ENCODE measurements around the gene KLHL29. TPM values are rescaled to one million over a fixed set of nuclear protein-coding genes. Genes with fewer than 3 reads are reported as not detected.

The KLHL29 gene
- total RNA-seq, 1 donor from 2014 or later = 8.4 TPM

GRCh38 chr2:23616630-23617029 lies 231.7 kb downstream of the KLHL29 start:
- DNase-seq = no peak

DNA sequence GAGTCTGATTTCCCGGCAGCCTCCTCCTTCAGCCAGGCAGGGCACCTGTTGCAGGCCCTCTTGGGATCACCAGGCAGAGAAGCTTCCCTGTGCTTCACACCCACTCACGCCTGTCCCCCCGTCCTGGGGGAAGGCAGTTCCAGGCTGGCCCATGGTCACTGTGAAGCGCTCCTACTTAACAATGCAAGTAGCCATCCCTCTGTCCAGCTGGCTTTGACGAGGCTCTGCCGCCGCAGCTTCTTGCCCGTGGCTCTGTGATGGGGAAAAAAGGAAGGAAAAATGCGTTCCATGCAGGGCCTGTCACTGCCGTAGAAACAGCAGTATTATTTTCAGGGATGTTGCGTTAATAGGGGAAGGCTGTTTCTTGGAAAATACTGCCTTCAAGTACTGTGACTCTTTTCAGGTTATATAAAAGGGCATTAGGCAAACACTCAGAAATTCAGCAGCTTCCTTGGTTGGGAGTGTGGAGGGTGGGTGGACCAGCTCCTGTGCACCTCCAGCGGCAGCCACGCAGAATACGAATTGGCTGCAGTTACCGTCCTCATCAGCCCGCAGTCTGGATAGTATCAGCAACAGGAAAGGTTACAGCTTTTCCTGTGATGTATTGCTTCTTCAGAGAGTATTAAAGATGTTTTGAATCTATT lies 232.3 kb downstream of the KLHL29 start:
- peak; percentile 93 for DNase-seq

- DNase-seq = peak; percentile 81
These were observed 232.8 kb downstream of the KLHL29 start for GRCh38 chr2:23617811-23618215.

GRCh38 chr2:23618265-23618664 lies 233.3 kb downstream of the KLHL29 start:
- no peak for DNase-seq

GRCh38 chr2:23618794-23619530 lies 234.0 kb downstream of the KLHL29 start:
- DNase-seq = peak; percentile 59

DNA sequence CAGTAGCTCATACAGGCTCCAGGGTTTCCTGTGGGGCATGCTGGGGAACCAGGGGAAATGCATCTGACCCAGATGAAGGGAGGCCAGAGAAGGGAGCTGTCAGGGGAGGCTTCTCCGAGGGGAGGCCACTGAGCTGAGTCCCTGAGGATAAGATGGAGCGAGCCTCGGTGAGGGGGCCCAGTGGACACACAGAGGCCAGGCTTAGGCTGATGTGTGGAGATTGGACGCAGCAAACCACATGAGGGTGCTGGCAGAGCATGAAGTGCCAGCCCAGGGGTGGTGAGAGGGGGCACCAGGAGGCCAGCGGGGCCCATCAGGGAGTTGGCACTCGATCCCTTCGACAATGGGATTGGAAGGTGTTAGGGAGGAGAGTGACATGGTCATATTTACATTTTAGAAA lies 235.0 kb downstream of the KLHL29 start:
- no peak for DNase-seq

GRCh38 chr2:23620841-23621341 lies 235.9 kb downstream of the KLHL29 start:
- peak; percentile 92 for DNase-seq

- DNase-seq = no peak
These were observed 236.6 kb downstream of the KLHL29 start for GRCh38 chr2:23621616-23622015.

- DNase-seq = no peak
These were observed 237.5 kb downstream of the KLHL29 start for GRCh38 chr2:23622466-23622865.

GRCh38 chr2:23622966-23623675 lies 238.1 kb downstream of the KLHL29 start:
- peak; percentile 48 for DNase-seq

DNA sequence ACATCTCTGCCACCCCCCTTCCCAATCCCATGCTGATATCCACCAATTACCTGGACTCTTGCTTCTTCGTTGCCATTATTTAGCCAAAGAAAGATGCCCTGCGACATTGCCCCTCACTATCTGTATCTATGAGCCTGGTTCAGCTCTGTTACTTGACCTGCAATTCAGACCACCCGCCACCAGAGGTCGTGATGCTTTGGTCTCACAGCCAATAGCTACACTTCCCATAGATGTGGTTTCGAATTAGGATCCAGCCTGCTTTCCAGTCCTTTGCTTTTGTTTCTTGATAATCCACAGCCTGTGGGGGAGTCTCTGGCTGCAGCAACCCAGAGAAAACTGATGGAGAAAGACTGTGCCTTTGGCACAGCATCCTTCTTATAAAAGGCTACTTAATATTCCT lies 239.4 kb downstream of the KLHL29 start:
- no peak for DNase-seq

DNA sequence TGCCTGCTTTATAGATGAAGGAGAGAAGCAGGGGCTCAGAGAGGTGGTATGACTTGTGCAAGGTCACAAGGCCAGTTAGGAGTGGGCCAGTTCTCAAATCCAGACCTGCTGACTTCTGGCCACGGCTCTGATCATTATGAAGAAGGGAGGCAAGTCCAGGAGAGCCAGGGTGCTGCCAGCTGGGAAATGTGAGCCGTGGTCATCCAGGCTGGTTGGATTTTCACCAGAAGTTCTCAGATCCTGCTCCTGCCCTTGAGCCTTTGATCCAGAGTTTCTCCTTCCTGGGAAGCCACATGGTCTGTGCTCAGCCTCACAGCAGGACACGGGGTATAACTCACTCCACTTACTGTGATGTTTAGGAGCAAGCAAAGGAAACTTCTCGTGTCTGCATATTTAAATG lies 239.9 kb downstream of the KLHL29 start:
- peak; percentile 37 for DNase-seq

DNA sequence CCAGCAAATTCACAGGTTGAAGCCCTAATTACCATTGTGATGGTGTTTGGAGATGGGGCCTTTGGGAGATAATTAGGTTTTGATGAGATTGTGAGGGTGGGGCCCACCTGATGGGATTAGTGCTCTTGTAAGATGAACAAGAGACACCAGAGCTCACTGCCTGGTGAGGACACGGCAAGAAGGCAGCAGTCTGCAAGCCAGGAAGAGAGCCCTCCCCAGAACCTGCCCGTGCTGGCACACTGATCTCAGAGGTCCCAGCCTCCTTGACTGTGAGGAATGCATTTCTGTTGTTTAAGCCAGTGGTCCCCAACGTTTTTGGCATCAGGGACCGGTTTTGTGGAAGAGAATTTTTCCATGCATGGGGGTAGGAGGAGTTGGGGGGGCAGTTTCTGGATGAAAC lies 240.7 kb downstream of the KLHL29 start:
- no peak for DNase-seq

DNA sequence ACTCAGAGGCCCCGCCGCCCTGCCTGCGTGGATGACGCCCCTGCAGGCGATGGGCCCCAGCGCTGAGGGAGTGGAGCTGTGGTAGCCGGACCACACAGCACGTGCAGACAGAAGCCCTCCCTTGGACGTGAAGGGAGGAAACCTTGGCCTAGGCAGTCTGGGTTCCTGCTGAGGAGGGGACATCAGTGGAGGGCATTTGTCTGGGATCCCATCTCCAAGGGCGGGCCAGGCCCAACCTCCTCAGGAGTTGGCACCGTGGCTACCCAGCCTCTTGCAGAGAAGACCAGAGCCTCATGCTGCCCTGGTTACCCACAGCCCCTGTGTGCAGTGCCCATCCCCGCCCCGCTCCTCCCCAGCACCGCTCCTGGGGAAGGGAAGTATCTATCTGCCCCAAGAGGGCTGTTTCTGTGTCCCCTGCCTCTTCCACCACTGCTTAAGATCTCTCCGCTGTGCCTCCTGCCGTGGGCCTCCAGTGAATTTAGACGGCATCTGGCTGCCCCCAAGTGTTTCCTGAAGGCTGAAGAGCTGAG lies 241.8 kb downstream of the KLHL29 start:
- peak; percentile 25 for DNase-seq

GRCh38 chr2:23627236-23628009 lies 242.4 kb downstream of the KLHL29 start:
- no peak for DNase-seq

DNA sequence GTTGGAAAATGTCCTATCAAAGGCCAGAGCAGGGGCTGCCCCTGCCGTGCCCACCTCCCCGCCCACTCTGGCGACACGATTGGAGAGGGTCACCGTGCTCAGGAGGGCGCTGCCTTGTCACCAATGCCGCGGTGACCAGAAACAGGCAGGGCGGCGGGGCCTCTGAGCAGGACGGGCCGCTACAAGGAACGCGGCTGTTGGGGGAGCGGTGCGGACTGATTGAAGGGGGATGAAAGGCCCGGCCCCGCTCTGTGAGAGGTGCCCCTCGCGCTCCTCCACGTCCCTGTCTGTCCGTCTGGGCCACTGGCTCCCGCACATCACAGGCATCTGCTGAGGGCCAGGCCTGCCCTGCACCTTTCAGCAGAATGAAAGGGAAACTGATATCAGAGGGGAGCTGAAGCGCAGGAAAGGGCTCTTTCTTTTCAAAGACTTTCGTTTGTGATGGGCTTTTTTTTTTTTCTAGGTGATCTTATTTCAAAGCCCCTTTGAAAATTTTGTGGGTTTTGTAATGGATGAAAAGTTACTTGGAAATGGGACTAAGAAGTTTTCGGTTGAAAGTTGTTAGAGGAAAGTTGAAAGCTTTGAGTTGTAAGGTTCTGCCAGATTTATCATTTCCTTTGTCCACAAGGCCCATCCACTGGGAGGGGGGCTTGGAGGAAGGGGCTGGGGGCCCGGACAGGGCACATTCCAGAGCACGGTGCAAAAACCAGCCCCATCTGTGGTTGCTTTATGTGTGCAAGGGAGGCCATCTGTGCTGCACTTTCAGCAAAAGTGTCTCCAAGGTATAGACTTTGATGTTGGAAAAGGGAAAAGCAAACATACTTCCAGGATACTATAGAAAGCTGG lies 244.2 kb downstream of the KLHL29 start:
- DNase-seq = peak; percentile 32

- peak; percentile 36 for DNase-seq
These were observed 244.9 kb downstream of the KLHL29 start for GRCh38 chr2:23629772-23630480.

DNA sequence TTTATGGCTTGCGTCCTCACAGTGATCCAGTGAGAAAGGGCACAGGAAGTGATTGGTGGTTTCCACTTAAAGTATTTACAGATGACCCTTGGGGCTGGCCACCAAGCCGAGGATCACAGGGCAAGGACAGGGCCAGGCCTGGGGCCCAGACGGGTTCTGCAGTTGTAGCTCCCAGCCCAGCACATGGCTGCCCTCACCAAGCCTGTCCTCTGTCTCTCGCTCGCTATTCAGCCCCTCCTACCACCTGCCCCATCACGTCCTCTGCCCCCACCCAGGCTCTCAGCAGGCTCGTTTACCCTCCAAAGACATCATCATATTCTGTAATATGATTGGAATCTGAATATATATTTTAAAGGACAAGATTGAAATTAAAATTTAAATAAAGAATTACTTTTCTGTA lies 246.0 kb downstream of the KLHL29 start:
- no peak for DNase-seq

DNA sequence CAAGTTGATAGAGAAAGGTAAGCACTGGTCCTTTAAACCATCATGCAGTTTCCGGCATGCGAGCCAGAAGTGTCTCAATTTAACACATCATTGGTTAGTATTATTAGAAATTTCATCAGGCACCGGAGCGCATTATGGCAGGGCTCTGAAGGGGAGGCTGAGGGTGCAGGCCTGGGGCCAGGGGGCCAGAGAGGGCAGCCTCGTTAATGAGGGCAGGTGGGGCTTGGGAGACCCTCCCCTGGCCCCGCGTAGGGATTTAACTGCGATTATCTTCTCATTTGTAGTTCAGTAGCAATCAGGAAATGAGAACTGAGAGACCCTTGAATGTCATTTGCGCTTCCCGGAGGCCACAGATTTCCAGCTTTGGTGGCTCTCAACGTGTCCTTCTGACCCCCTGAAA lies 246.4 kb downstream of the KLHL29 start:
- DNase-seq = no peak

DNA sequence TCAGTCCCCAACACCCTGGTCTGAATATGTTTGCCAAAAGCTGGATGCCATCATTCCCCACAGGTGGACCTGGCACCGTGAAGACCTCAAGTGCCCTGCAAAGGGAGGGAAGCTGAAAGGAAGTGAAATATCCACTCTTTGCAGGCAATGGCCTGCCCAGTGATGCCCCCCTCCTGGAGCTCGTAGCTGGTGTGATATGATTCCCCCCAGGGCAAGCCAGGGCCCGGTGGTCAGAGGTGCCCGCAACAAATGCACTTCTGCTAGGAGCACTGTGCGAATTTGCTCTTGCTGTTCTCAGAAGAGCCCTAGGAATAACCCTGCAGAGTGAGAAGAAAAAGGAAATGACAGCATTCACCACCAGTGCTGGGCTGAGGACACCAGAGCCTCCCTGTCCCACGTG lies 247.4 kb downstream of the KLHL29 start:
- no peak for DNase-seq

All from tongue (tissue), 2 donors.